HG03175 (cell line): ENCODE results near the gene OR6B2.
"Not testable (repeated sequence)": the region's sequence is repeated elsewhere in the genome, so short reads cannot be mapped to it uniquely, and the experiment has no call there.

Experiments
- ATAC-seq: cut with Tn5 transposase; IDR thresholded peaks from one replicate; pipeline ENCODE4 v1.9.1; 2021; ENCODE audit warnings: mild to moderate bottlenecking, moderate library complexity; ENCODE audit not compliant: unreplicated experiment

The OR6B2 gene

DNA sequence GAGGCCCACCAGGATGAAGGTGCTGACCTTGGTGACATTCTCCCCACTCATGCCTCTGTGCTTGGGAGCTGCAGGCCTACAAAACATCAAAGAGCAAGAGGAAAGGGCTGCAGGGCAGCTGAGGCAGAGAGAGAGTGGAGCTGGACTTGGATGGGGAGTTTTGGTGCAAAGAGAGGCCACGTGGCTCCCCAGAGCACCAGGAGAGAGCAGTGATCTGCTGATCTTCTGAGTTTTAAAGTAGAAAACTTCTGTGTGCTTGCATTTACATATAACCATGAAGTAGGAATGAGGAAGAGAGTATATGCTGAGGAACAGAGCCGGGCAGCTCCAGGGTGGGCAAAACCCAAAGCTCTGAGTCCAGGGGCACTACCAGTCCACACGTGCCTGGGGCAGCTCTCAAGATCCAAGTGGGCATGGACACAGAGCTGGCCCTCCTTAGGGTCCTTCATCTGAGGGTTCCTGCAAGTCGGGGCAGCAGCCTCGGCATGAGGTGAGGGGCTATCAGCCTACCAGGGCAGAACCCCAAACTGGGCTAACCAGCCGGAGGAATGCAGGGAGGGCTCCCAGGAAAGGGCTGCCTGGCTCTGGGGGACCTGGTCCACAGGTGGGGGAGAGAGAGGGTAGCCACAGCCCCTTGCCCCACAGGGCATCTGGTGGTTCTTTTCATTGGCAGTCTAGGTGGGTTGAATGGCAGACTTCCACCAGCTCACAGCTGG, at the start of gene OR6B2:
Gene OR6B2, minus strand, starts transcription at position 51 of the 716 bp plus-strand sequence. Its CDS starts 0 bp downstream, at position 51.
- no peak for ATAC-seq

DNA sequence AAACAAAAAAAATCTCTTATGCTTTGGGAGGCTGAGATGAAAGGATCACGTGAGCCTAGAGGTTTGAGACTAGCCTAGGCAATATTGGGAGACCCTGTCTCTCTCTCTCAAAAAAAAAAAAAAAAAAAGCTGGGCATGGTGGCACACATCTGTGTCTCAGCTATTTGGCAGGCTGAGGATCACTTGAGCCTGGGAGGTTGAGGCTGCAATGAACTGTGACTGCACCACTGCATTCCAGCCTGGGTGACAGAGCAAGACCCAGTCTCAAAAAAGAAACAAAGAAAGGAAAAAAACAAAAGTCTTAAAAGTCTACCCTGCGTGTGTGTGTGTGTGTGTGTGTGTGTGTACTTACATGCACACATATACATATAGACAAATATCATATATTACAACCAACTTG, 48.4 kb upstream of the OR6B2 start:
- ATAC-seq, result no peak

DNA sequence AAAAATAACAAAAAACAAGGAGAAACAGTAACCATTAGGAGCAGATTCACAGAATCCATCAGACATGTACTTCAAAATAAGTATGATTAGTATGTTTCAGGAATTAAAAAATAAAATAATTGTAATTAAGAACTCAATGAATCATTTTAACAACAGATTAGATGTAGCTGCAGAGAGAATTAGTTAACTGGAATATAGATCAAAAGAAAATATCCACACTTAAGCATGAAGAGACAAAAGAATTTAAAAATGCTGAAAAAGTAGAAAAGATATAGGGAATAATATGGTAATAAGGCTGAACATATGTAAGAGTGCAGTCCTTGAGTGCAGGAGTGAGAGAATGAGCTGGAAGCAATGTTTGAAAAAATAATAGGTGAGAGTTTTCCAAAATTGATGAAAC, 47.2 kb upstream of the OR6B2 start:
- no peak for ATAC-seq

DNA sequence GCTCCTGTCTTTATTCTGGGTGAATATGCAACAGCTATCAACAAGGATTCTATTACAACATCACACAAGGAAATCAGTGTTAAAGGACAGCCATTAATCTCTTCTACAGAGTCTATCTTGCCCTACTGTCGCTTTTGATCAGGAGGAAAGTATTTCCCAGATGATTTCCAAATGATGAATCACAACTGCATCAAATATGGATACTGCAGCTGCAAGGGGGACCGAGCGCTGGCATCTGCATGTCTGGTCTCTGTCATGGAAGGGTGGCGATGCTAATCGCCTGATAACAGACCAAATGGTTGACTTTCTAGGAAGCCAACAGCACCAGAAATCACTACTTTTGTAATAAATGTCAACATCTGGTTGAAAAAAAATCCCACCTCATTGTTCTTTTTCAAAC, 44.3 kb upstream of the OR6B2 start:
- ATAC-seq, result no peak

DNA sequence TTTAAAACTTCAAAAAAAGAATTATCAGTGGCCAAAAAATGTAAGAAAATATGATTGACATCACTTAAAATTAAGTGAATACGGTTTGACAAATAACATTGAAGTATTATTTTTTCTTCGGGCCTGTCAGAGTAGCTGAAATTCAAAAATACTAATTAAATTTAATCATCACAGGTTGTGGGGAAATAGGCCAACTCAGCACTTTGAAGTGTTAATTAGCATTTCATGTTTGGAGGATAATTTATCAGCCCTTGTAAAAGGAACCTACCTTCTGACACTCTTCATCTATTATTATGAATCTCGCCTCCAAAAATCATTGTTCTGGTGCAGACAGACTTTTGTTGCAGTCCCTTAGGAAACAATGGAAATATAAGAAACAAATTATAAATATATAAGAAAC, 40.7 kb upstream of the OR6B2 start:
- ATAC-seq, result no peak

DNA sequence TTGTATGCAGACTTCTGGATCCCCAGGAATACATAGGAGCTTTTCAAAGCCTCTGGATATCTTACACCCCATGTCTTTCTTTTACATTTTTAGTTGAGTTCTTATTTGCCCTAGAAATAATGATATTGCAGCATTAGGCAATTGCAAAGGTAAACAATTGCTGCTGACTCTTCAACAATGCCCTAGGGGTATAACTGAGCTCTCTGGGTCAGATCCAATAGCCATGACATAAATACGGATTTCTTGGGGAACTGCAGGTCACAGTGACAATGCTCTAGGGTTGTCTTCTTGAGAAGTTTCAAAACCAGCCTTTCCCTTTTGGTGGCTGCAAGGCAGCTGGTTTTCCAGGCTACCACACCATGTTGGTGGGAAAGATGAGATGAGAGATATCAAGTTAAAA, 39.6 kb upstream of the OR6B2 start:
- ATAC-seq, result no peak

DNA sequence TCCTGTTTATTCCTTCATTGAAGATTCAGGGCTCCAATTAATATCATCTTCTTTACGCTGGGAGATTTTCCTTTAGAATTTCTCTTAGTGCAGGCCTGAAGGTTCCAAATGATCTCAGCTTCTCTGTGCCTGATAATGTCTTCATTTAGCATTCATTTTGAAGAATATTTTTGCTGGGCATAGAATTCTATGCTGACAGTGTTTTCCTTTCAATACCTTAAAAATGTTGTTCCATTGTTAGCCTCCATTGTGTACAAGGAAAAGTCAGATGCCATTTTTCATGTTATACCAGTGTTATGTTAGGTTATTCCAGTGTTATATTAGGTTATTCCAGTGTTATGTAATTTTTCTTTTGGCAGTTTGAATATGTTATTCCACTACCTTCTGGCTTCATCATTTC, 38.0 kb upstream of the OR6B2 start:
- no peak for ATAC-seq

DNA sequence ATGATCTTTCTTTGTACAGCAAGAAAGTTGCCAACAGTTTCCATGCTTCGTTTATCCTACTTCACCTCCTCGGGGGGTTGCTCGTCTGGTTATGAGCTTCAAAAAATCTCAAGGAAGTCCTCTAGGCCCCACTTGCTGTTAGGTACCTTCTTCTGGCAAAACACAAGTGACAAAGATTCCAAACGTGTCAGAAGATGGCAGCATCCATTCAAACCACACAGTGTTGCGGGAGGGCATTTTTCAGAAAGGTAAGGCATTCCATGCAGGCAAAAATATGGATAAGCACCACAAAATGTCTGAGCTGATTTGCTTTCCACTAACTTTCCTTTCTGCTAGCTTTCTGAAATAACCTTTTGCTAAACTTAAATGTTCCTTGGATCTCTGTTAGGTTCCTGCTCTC, 36.3 kb upstream of the OR6B2 start:
- ATAC-seq, result no peak

DNA sequence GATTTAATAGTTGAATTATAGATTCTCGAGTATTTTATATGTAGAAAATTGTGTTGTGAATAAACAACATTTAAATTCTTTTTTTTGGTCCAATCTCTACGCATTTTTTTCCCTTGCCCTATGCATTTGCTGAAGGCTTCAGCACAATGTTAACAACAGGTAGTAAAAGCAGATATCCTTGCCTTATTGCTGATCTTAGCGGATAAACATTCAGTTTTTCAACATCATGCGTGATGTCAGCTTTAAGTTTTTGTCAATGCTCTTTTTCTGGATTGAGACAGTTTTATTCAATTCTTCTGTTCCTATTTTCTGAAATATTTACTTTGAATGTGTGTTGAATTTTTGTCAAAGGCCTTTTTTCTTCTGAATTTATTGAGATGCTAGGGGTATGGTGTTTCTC, 34.7 kb upstream of the OR6B2 start:
- ATAC-seq, result no peak

DNA sequence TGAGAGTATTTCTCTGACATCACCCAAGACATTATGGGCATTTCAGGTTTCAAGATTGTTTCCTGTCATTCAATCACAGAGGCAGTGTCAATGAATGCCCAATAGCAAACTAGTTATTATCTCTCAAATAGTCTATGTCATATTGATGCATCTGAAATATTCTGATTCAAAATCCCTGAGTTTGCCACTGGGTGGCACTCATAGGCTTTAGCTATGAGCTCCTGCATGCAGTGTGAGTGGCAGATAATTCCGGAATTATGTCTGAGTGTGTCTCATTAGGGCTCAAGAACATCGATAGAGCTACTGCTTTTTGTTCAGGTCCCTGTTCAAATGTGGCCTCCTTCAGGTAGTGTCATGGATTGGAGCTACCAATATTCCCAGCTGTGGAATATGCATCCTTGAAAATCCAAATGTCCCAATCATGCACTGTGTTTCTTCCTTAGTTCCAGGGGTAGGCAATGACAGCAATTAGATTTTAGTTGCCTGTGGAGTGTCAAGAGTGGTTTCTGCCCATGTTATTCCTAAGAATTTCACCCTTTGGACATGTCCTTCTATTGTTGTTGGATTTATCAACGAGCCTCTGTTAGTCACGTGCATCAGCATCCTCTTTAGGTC, 30.9 kb upstream of the OR6B2 start:
- no peak for ATAC-seq

DNA sequence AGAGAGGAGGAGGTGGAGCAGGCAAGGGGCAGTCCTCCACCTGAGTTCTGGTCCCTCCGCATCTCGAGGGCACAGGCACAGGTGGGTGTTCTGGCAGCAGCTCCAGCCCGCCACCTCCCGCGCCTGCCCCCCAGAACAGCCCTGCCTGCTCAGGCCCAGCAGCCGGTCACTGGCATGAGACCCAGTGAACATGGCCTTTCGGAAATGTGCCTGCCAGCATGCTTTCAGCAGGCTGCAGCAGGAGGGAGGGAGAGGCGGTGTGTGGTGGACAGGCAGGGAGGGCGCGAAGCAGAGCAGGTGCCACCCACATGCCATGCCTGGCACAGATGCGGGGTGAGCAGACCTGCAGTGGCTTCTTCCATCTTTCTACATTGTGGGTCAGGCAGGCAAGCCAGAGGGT, 26.4 kb upstream of the OR6B2 start:
- no peak for ATAC-seq

DNA sequence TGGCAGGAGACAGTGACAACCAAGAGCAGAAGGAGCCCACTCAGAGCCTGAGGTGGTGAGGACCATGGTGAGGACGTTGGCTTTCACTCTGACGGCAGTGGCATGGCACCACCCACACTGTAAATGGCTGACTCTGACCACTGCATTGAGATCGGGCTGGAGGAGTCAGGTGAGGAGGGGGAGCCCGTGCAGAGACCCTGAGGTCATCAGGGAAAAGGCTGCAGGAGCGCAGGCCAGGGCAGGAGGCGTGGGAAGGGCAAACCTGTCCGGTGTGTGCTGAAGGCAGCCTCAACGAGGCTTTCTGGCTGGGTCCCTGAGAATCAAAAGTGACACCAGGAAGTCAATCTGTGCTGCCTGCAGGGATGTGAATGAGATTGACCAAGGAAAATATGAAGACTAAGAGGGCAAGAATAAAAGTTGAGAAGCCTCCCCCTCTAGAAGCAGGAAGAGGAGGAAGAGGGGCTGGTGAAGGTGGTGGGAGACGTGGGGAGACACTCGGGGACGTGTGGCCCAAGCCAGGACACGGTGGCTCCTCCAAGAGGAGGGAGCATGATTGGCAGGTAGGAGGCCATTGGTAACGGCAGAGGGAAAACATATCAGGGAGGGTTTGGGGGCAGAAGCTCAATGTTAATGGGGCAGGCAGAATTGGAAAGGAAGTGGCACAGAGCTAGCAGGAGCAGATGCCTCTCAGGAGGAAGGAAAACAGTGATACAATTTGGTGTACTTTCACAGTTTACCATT, 25.1 kb upstream of the OR6B2 start:
- no peak for ATAC-seq

DNA sequence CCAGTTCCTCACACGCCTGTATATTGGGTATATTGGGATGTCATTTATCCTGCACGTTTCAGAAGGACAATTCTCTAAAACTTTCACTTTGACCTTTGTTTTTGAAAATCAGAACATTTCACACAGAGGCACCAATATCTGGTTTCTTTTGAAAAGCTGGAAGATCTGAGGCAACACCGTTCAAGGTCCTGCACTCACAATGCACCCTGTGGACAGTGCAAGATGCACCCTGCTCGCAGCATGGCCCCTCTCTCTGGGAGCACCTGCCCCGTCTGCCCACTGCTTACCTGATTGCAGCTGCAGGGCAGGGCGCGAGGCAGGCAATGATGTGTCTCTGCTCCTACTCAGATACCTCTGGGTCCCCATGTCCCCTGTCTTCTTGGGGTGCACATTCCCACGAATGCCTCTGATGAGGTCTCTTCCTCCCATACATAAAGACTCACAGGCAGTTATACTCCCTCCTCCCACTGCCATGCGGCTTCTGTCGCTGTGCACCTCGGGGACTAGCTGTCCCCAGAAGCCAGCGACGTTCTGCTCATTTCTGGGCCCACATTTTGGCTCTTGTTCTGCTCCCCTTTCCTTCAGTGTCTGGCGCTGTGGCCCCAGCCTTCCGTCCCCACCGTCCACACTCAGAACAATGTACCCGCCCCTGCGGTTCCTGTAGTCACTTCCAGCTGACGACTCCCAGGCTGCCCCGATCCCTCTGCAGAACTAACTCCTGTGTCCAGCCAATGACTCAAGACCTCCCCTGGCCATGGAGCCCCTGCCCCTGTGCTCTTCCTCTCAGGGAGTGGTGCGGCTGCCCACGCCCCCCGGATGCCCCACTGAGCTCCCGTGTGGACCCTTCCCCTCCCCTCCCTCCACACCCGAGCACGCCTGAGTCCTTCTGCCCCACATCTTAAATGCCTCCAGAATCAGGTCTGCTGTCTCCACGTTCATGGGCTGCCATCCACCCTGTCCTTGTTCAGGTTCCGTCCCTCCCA, 23.2 kb upstream of the OR6B2 start, which contains the start of gene OR6B3:
Gene OR6B3, minus strand, starts transcription at position 349 of the 983 bp plus-strand sequence.
- ATAC-seq, result no peak

DNA sequence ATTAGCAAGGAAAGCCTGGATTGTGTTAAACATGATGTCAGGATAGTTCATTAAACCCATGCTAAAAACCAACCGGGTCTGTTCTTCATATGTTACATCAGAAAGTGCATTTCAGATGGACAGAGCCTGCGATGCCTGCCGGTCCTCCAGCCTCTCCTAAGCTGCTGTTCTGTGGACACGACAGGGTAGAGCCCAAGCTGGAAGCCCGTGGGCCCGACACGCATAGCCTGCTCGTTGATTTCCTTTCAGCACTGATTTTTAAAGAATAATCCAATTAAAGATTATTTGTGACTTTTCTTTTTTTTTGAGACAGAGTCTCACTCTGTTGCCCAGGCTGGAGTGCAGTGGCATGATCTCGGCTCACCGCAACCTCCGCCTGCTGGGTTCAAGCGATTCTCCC, 22.3 kb upstream of the OR6B2 start:
- ATAC-seq, result no peak

DNA sequence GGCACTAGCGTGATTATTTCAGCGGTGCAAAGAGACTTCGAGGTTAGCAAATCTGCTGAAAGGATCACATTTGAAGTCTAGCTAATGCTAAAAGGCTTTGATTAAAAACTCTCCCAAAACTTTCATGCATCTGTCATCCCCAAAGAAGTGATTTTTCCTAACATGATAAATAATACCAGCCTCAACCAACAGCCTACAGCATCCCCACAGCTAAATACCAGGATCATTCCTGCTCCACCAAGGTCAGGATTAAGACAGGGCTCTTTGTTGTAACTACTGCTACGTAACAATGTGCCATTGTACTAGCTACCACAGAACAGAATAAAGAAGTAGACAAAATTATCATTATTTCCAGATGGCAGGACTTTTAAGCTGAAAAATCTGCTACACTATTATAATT, 21.5 kb upstream of the OR6B2 start:
- ATAC-seq, result no peak

DNA sequence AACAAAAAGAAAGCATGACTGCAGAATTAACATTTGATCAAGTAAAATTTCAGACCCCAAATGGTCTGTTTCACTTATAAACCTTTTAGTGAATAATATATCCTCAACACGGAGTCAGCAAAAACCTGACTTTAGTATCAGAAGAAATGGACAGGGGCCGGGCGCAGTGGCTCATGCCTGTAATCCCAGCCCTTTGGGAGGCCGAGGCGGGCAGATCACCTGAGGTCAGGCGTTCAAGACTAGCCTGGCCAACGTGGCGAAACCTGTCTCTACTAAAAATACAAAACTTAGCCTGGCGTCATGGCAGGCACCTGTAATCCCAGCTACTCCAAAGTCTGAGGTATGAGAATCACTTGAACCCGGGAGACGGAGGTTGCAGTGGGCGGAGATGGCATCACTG, 20.0 kb upstream of the OR6B2 start:
- no peak for ATAC-seq

DNA sequence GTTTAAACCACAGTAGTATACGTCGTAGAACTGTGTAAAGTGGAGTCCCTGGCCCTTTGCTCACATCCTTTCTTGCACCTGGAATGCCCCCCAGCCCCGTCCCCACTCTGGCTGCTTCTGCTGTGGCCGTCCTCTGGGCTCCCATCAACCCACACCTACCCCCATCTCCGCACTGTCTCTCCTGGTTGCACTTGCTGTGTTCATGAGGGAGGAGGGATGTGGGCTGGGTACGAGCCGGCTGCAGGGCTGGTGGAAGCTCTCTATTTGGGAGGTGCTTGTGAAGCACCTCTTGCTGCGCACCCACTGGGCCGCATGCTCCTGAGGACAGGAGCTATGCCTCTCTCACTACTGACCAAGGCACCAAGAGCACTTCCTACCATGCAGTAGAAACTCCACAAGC, 18.0 kb upstream of the OR6B2 start:
- ATAC-seq, result no peak

DNA sequence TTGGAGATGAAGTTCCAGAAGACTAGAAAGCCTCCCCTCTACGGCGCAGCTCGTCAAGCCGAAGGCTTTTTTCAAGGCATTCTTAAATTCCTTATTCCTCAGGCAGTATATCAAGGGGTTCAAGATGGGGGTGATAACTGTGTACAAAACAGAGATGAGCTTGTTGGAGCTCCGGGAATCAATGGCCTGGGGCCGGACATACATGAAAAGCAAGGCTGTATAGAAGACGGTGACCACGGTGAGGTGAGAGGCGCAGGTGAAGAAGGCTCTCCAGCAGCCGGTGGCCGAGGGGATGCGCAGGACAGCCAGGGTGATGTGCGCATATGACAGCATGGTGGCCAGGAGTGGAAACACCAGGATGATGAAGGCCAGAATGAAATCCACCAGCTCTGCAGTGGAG, 14.9 kb upstream of the OR6B2 start:
- ATAC-seq, result no peak

DNA sequence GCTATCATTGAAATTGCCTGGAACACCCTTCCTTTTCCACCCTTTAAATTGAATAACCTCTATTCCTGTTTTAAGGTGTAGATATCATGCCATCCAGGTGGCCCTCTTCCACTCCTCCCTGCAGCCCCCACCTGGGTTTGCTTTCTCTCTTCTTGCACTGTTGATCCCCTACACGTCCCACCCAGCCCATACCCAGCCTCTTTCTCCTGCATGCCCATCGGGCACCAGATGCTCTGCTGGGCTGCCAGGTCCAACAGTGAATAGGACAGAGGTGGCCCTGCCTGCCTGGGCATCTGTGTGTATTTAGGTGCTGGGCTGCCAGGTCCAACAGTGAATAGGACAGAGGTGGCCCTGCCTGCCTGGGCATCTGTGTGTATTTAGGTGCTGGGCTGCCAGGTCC, 13.9 kb upstream of the OR6B2 start:
- ATAC-seq, result not testable (repeated sequence)

DNA sequence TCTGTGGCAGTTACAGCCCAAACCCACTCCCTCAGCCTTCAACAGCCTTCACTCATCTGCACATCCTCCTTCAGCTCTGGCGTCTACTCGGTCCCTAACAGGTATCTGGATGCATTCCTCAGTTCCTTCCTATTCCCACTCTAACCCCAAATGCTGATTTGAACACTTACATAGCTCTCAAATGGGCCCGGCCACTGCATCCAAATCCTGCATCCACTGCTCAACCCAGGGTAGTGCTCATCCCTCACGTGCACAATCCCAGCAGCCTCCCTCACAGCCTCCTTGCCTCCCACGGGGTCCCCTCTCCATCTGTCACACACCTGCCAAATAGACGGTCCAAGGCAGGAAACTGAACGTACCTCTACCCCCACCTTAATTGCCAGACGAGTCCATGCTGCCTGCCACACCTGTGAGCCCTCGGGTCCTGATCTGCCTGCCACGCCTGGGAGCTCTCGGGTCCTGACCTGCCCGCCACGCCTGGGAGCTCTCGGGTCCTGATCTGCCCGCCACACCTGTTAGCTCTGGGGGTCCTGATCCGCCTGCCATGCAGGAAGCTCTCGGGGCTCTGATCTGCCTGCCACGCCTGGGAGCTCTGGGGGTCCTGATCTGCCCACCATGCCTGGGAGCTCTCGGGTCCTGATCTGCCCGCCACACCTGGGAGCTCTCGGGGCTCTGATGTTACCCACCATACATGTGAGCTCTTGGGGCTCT, 13.2 kb upstream of the OR6B2 start:
- ATAC-seq, result no peak
